C4-2B (cell line): ENCODE data around the gene IRF6.

Experiments used
- H3K27ac ChIP-seq: fragments of 450-650 bp; 2 replicates; pipeline ENCODE4 v1.5.1; 2017
- CTCF ChIP-seq: fragments of 450-650 bp; conservative IDR thresholded peaks from 2 replicates; pipeline ENCODE4 v1.5.1; 2017; ENCODE audit warnings: mild to moderate bottlenecking
- ZFX ChIP-seq: fragments of 450-650 bp; IDR thresholded peaks from 2 replicates; pipeline ENCODE4 v1.6.1; 2017

Gene IRF6

GRCh38 chr1:209742409-209743144, 63.4 kb downstream of the IRF6 start:
- no peak overlapping the region; the same call in 1 of the 2 replicates for H3K27ac ChIP-seq

GRCh38 chr1:209741889-209742288, 64.1 kb downstream of the IRF6 start:
- H3K27ac ChIP-seq, result no peak overlapping the region
- TF ChIP-seq ZFX (0 out of 2 replicates have a peak, but pooled peaks have one; percentile 11), CTCF (no peak)

More at GRCh38 chr1:209742409-209743144, 63.4 kb downstream of the IRF6 start:
- no peak for TF ChIP-seq ZFX

GRCh38 chr1:209741193-209741592, 64.7 kb downstream of the IRF6 start:
- no peak overlapping the region for H3K27ac ChIP-seq

GRCh38 chr1:209738270-209738669, 67.7 kb downstream of the IRF6 start:
- H3K27ac ChIP-seq, result no peak overlapping the region
- TF ChIP-seq ZFX (no peak), CTCF (no peak)

More at GRCh38 chr1:209741193-209741592, 64.7 kb downstream of the IRF6 start:
- TF ChIP-seq CTCF, result no peak
- no peak for TF ChIP-seq ZFX

- no peak overlapping the region for H3K27ac ChIP-seq
- no peak for TF ChIP-seq ZFX
- TF ChIP-seq CTCF, result no peak
These were observed 68.8 kb downstream of the IRF6 start for GRCh38 chr1:209737118-209737505.

- H3K27ac ChIP-seq, result no peak overlapping the region
- no peak for TF ChIP-seq ZFX
- no peak for TF ChIP-seq CTCF
These were observed 69.3 kb downstream of the IRF6 start for GRCh38 chr1:209736490-209737117.
